K562 (cell line): ENCODE data around the gene HRH1. TPM values are rescaled to one million over a fixed set of nuclear protein-coding genes. Genes with fewer than 3 reads are reported as not detected.

ENCODE experiments used
- ATAC-seq: fragments of 200-7000 bp; cut with Tn5 transposase; 3 replicates; pipeline ENCODE4 v1.9.1; 2020; ENCODE audit warnings: moderate library complexity
- BruUV-seq: library from RNA; stranded (reverse); fragments of 400-500 nt; replicated peaks from 2 replicates; lab custom pipeline; 2021; lab: Mats Ljungman, UMichigan
- CTCF ChIA-PET: fragments of 300-600 bp; formaldehyde crosslinking; extraction: SDS; loops from one replicate; lab custom pipeline; 2021; ENCODE audit warnings: low intra/inter-chr PET ratio; lab: Yijun Ruan, JAX
- POLR2A ChIA-PET: fragments of 300-600, 350-650 bp; sonication (Branson Sonifier 250); formaldehyde crosslinking; extraction: SDS; loops from one replicate; lab custom pipeline; 2021; ENCODE audit warnings: antibody characterized with exemption, inconsistent platforms; lab: Yijun Ruan, JAX
- DNase-seq, 4 experiments: peaks; one replicate each; pipeline versions ENCODE4 v3.0.0 to v3.0.0-alpha.2; 2011 to 2018; ENCODE audit warnings: low spot score in 3 of 4, mixed read lengths in 3 of 4; ENCODE audit errors: extremely low read depth in 1 of 4
- FAIRE-seq: peaks from 2 replicates; lab custom pipeline; 2011; peaks lifted over from hg19 to GRCh38; lab: Jason Lieb, UNC
- H2AFZ ChIP-seq: 2 replicates; pipeline ENCODE4 v1.6.0; 2011; ENCODE audit warnings: low read depth, low read length, control low read depth, inconsistent platforms
- H3K27ac ChIP-seq: fragments of 200-600 bp; 3 replicates; pipeline ENCODE4 v1.8.0; 2011; ENCODE audit warnings: low read depth, mild to moderate bottlenecking, control low read depth, inconsistent platforms, low read length, moderate library complexity, mixed read lengths; ENCODE audit errors: extremely low read depth
- H3K27me3 ChIP-seq, 2 experiments: fragments of 300-600 bp in 1 of 2; 2 replicates in 1 of 2; 3 replicates in 1 of 2; pipeline versions ENCODE4 v1.6.0 to v1.8.0; 2011; ENCODE audit warnings: inconsistent platforms in 2 of 2, low read length in 2 of 2, mild to moderate bottlenecking in 1 of 2, mixed read lengths in 1 of 2, moderate library complexity in 1 of 2; ENCODE audit not compliant: control insufficient read depth in 2 of 2, insufficient read depth in 2 of 2
- H3K36me3 ChIP-seq: fragments of 300-600 bp; 3 replicates; pipeline ENCODE4 v1.8.0; 2011; ENCODE audit warnings: mild to moderate bottlenecking, low read length, inconsistent platforms; ENCODE audit not compliant: control insufficient read depth, insufficient read depth
- H3K4me1 ChIP-seq, 2 experiments: fragments of 200-600 bp in 1 of 2; replicated peaks in 1 of 2; 2 replicates in 1 of 2; 3 replicates in 1 of 2; pipeline versions ENCODE4 v1.5.1 to v1.8.0; 2011; ENCODE audit warnings: inconsistent platforms in 2 of 2, low read length in 2 of 2, mild to moderate bottlenecking in 1 of 2, mixed read lengths in 1 of 2, moderate library complexity in 1 of 2; ENCODE audit not compliant: control insufficient read depth in 2 of 2, insufficient read depth in 2 of 2
- H3K4me2 ChIP-seq: 2 replicates; pipeline ENCODE4 v1.6.1; 2011; ENCODE audit warnings: low read length, control low read depth, inconsistent platforms, mixed read lengths; ENCODE audit not compliant: insufficient read depth
- H3K4me3 ChIP-seq: fragments of 200-600 bp; sonication (generic), shearing (Covaris generic); 2 replicates; pipeline ENCODE4 v1.5.1; 2016; ENCODE audit warnings: control low read depth, inconsistent platforms
- H3K79me2 ChIP-seq: fragments of 200-600 bp; 3 replicates; pipeline ENCODE4 v1.8.0; 2011; ENCODE audit warnings: low read length, inconsistent platforms; ENCODE audit not compliant: control insufficient read depth, insufficient read depth
- H3K9ac ChIP-seq, 2 experiments: 2 replicates each; pipeline versions ENCODE4 v1.6.0 to v1.6.1; 2011; ENCODE audit warnings: low read depth in 2 of 2, low read length in 2 of 2, control low read depth in 1 of 2, inconsistent platforms in 1 of 2, mild to moderate bottlenecking in 1 of 2, mixed read lengths in 1 of 2; ENCODE audit not compliant: insufficient read depth in 1 of 2
- H3K9me1 ChIP-seq: one replicate; pipeline ENCODE4 v1.6.0; 2011; ENCODE audit warnings: inconsistent platforms, mild to moderate bottlenecking, low read length, moderate library complexity; ENCODE audit not compliant: control insufficient read depth, insufficient read depth
- H3K9me3 ChIP-seq: replicated peaks from 2 replicates; pipeline ENCODE4 v1.5.1; 2011; ENCODE audit warnings: low read depth, low read length, inconsistent platforms; ENCODE audit not compliant: control insufficient read depth, insufficient read depth
- H4K20me1 ChIP-seq: replicated peaks from 2 replicates; pipeline ENCODE4 v1.6.1; 2011; ENCODE audit warnings: low read length, inconsistent platforms, mixed read lengths; ENCODE audit not compliant: control insufficient read depth, insufficient read depth
- ARID3A ChIP-seq: IDR thresholded peaks from 2 replicates; pipeline ENCODE4 v1.6.1; 2012; ENCODE audit warnings: low read depth, low read length, improper control_type of control experiment, borderline replicate concordance
- BDP1 ChIP-seq: IDR thresholded peaks from 3 replicates; pipeline ENCODE4 v1.6.1; 2011; ENCODE audit not compliant: insufficient read length, insufficient read depth
- CHCHD3 ChIP-seq: fragments of 250-450 bp; sonication (Bioruptor Pico); IDR thresholded peaks from 2 replicates; pipeline ENCODE4 v2.1.2; 2022; ENCODE audit warnings: mild to moderate bottlenecking
- GATAD2B ChIP-seq: fragments of 450-650 bp; IDR thresholded peaks from 2 replicates; pipeline ENCODE4 v1.6.1; 2017; ENCODE audit warnings: mild to moderate bottlenecking, borderline replicate concordance
- JUND ChIP-seq, 2 experiments: IDR thresholded peaks; 2 replicates in 1 of 2; 3 replicates in 1 of 2; pipeline ENCODE4 v1.6.1; 2011; ENCODE audit warnings: borderline replicate concordance in 2 of 2, low read depth in 2 of 2, low read length in 2 of 2, improper control_type of control experiment in 1 of 2, missing biosample characterization in 1 of 2, missing genetic modification characterization in 1 of 2, missing genetic modification reagents in 1 of 2
- MAFF ChIP-seq: IDR thresholded peaks from 2 replicates; pipeline ENCODE4 v1.6.1; 2012; ENCODE audit warnings: low read length, improper control_type of control experiment
- MECOM ChIP-seq: fragments of 250-450 bp; sonication (Bioruptor Pico); IDR thresholded peaks from 2 replicates; pipeline ENCODE4 v1.8.0; 2022; ENCODE audit warnings: inconsistent platforms
- NCOA6 ChIP-seq: fragments of 450-650 bp; IDR thresholded peaks from 2 replicates; pipeline ENCODE4 v1.6.1; 2017; ENCODE audit warnings: mild to moderate bottlenecking
- RCOR1 ChIP-seq, 2 experiments: IDR thresholded peaks; 2 replicates each; pipeline ENCODE4 v1.6.1; 2012; ENCODE audit warnings: low read depth in 2 of 2, low read length in 2 of 2, borderline replicate concordance in 1 of 2, improper control_type of control experiment in 1 of 2
- SNRNP70 ChIP-seq: fragments of 200-400 bp; formaldehyde crosslinking; optimal IDR thresholded peaks from 2 replicates; pipeline ENCODE3; 2017; ENCODE audit warnings: low read depth, low read length
- TEAD1 ChIP-seq, 2 experiments: fragments of 450-650 bp in 1 of 2; sonication (generic) in 1 of 2; formaldehyde crosslinking; IDR thresholded peaks; 2 replicates each; pipeline versions ENCODE4 v1.4.0 to v1.8.0; 2020 to 2022; ENCODE audit warnings: mild to moderate bottlenecking in 2 of 2, missing genetic modification reagents in 1 of 2
- TRIM25 ChIP-seq: fragments of 450-650 bp; IDR thresholded peaks from 2 replicates; pipeline ENCODE4 v1.7.0; 2016; ENCODE audit warnings: borderline replicate concordance
- TRIM28 ChIP-seq: fragments of 450-650 bp; IDR thresholded peaks from 2 replicates; pipeline ENCODE4 v1.6.1; 2017
- ZBTB8A ChIP-seq: fragments of 450-650 bp; IDR thresholded peaks from 2 replicates; pipeline ENCODE4 v1.6.1; 2018; ENCODE audit warnings: mild to moderate bottlenecking, moderate library complexity; ENCODE audit not compliant: partially characterized antibody
- ZFP30 ChIP-seq: fragments of 250-450 bp; sonication (Bioruptor Pico); IDR thresholded peaks from 2 replicates; pipeline ENCODE4 v1.8.0; 2022; ENCODE audit warnings: moderate library complexity, mild to moderate bottlenecking, inconsistent platforms, borderline replicate concordance
- ZNF184 ChIP-seq: sonication (generic); formaldehyde crosslinking; IDR thresholded peaks from 2 replicates; pipeline ENCODE4 v1.5.0; 2020; ENCODE audit warnings: missing genetic modification reagents
- ZNF23 ChIP-seq: fragments of 250-450 bp; sonication (Bioruptor Pico); IDR thresholded peaks from 2 replicates; pipeline ENCODE4 v1.4.0; 2020; ENCODE audit warnings: mild to moderate bottlenecking
- ZNF263 ChIP-seq: sonication (generic); formaldehyde crosslinking; IDR thresholded peaks from 2 replicates; pipeline ENCODE4 v1.8.0; 2022; ENCODE audit warnings: mild to moderate bottlenecking, missing genetic modification reagents, borderline replicate concordance
- WGBS: fragments of 100-300 bp; shearing (Covaris generic); methylation state at CpG from one replicate; pipeline ENCODE4 v1.1.6; 2016; ENCODE audit warnings: low coverage, mixed read lengths; ENCODE audit not compliant: insufficient coverage; ENCODE audit errors: missing lambda C conversion rate; 5-methylcytosine and 5-hydroxymethylcytosine counted together
- in situ Hi-C: fragments of 300-500 bp; cut with MboI; formaldehyde crosslinking; loops from 4 replicates; pipeline ENCODE4 v1.15.0; 2018; ENCODE audit warnings: inconsistent platforms, mixed read lengths
- intact Hi-C: fragments of 100-400 bp; cut with micrococcal nuclease; formaldehyde crosslinking; loops from 2 replicates; pipeline ENCODE4 v1.14.2; 2022
- polyA plus RNA-seq, 8 experiments: library from polyadenylated mRNA; depleted of rRNA in 4 of 8; stranded (reverse) in 5 of 8; unstranded in 3 of 8; fragments of >200 nt; fragmentation: Nextera tagmentation in 2 of 8; fragmentation: Illumina TruSeq in 1 of 8; extraction: Ambion mirVana in 2 of 8; extraction: Trizol in 1 of 8; gene quantifications; 2 replicates each; pipeline versions ENCODE4 v1.2.1 to v1.2.3, GENCODE V29; 2011 to 2014; ENCODE audit warnings: inconsistent platforms in 1 of 8, missing spikeins in 1 of 8
- total RNA-seq, 7 experiments: library from RNA; depleted of rRNA in 6 of 7; stranded (reverse); fragments of >200 nt in 6 of 7; fragmentation: Illumina TruSeq in 2 of 7; extraction: Trizol in 2 of 7; gene quantifications; 2 replicates each; pipeline versions ENCODE4 v1.2.1 to v1.2.3, GENCODE V29; 2011 to 2021; ENCODE audit warnings: low replicate concordance in 1 of 7
- TF ChIP-seq, protein P1 (sequence below): fragments of 450-650 bp; IDR thresholded peaks from 2 replicates; pipeline ENCODE4 v1.6.1; 2014; ENCODE audit warnings: low read depth, mild to moderate bottlenecking, moderate library complexity, borderline replicate concordance

The HRH1 gene
- total and polyA plus RNA-seq, 9 of the 15 experiments (the other 6 are each of a cell fraction or from before 2014, with no cell fraction given) = 0.03 to 0.15 (median 0.06) TPM; not detected in 1

GRCh38 chr3:11238880-11239279, 84.6 kb downstream of the HRH1 start:
- H3K4me3 ChIP-seq = no peak overlapping the region
- H3K9me3 ChIP-seq = no peaks in the 10 kb centered on the region
- ChIA-PET CTCF (no interaction called here), POLR2A (interaction anchor here (0.9 kb wide), 1 partner anchor 28 kb away, joined by 3 read pairs; no protein-coding TSS in a partner anchor)
- H3K27me3 ChIP-seq = peaks cover 3 to 13% of the 10 kb centered on the region in 2 experiments; a peak in 3 of 5 replicates
- intact Hi-C loops = no loop called here
- FAIRE-seq (no peak), ATAC-seq (no peak), DNase-seq (no peak)
- H3K36me3 ChIP-seq = no peaks in the 10 kb centered on the region
- H3K79me2 ChIP-seq = no peaks in the 10 kb centered on the region
- H3K27ac ChIP-seq = no peak overlapping the region
- no peaks in the 10 kb centered on the region for H3K9me1 ChIP-seq
- in situ Hi-C loops = loop anchor here (5.0 kb wide), 1 partner anchor 413 kb away; no protein-coding TSS in a partner anchor
- no peak overlapping the region for H3K9ac ChIP-seq
- no peaks in the 10 kb centered on the region for H4K20me1 ChIP-seq
- no peaks in the 10 kb centered on the region for H3K4me1 ChIP-seq
- H3K4me2 ChIP-seq = no peak overlapping the region
- BruUV-seq = no TSS peak
- 5% methylated on average over 1 of the region's 1 CpG for WGBS
- no peak overlapping the region for H2AFZ ChIP-seq
- TF ChIP-seq ZNF23 (CRISPR knock-in tag) (no peak), CHCHD3 (no peak), MAFF (no peak), ZBTB8A (no peak), TEAD1 (CRISPR knock-in tag; IDR thresholded peaks at IDR 0.05) (peak in 1 of 2 experiments; percentile 13; a peak in 1 of 4 replicates), RCOR1 (IDR thresholded peaks at IDR 0.05; ENCODE audit: borderline replicate concordance in 1 of 2, low read depth in 2 of 2, low read length in 2 of 2) (peak in 1 of 2 experiments; percentile 34; a peak in 1 of 4 replicates), NCOA6 (no peak), MECOM (CRISPR knock-in tag) (no peak), JUND (IDR thresholded peaks at IDR 0.05; ENCODE audit: borderline replicate concordance, low read depth, low read length) (peak; percentile 66; the same call in 1 of the 2 replicates), JUND (tag; IDR thresholded peaks at IDR 0.05; ENCODE audit: borderline replicate concordance, low read depth, low read length) (peak; percentile 38; the same call in 1 of the 3 replicates), TRIM25 (no peak), ZNF263 (no peak), TRIM28 (peak; percentile 51; the same call in 1 of the 2 replicates), BDP1 (no peak), ZNF184 (CRISPR knock-in tag) (peak; percentile 87), ZFP30 (no peak), SNRNP70 (no peak), GATAD2B (no peak), ARID3A (no peak)
- TF ChIP-seq, protein P1, sequence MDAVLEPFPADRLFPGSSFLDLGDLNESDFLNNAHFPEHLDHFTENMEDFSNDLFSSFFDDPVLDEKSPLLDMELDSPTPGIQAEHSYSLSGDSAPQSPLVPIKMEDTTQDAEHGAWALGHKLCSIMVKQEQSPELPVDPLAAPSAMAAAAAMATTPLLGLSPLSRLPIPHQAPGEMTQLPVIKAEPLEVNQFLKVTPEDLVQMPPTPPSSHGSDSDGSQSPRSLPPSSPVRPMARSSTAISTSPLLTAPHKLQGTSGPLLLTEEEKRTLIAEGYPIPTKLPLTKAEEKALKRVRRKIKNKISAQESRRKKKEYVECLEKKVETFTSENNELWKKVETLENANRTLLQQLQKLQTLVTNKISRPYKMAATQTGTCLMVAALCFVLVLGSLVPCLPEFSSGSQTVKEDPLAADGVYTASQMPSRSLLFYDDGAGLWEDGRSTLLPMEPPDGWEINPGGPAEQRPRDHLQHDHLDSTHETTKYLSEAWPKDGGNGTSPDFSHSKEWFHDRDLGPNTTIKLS = no peak
